ENCODE measurements around the gene VAV3.

- TF ChIP-seq CTCF (IDR thresholded peaks at IDR 0.05 in 2 of 3, conservative IDR thresholded peaks at IDR 0.05 in 1 of 3; ENCODE audit: borderline replicate concordance in 1 of 3, insufficient read depth in 1 of 3, low read depth in 2 of 3, low read length in 2 of 3) (no peak), ELF1 (IDR thresholded peaks at IDR 0.05; ENCODE audit: borderline replicate concordance, low read depth) (no peak), POLR2A (IDR thresholded peaks at IDR 0.05; ENCODE audit: borderline replicate concordance, extremely low read depth, insufficient read depth, insufficient read length) (no peak), MAX (IDR thresholded peaks at IDR 0.05) (no peak), EZH2phosphoT487 (IDR thresholded peaks at IDR 0.05; ENCODE audit: borderline replicate concordance) (no peak), ZFX (IDR thresholded peaks at IDR 0.05) (no peak), SP1 (IDR thresholded peaks at IDR 0.05; ENCODE audit: low read depth) (no peak)
Measured at GRCh38 chr1:107678993-107679392, 286.0 kb downstream of the VAV3 start.
